ENCODE measurements around the gene FAM117A.

- TF ChIP-seq, protein P1, sequence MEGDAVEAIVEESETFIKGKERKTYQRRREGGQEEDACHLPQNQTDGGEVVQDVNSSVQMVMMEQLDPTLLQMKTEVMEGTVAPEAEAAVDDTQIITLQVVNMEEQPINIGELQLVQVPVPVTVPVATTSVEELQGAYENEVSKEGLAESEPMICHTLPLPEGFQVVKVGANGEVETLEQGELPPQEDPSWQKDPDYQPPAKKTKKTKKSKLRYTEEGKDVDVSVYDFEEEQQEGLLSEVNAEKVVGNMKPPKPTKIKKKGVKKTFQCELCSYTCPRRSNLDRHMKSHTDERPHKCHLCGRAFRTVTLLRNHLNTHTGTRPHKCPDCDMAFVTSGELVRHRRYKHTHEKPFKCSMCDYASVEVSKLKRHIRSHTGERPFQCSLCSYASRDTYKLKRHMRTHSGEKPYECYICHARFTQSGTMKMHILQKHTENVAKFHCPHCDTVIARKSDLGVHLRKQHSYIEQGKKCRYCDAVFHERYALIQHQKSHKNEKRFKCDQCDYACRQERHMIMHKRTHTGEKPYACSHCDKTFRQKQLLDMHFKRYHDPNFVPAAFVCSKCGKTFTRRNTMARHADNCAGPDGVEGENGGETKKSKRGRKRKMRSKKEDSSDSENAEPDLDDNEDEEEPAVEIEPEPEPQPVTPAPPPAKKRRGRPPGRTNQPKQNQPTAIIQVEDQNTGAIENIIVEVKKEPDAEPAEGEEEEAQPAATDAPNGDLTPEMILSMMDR (IDR thresholded peaks at IDR 0.05), result no peak
- no peak for TF ChIP-seq EZH2 (IDR thresholded peaks at IDR 0.05)
- TF ChIP-seq EZH2phosphoT487 (IDR thresholded peaks at IDR 0.05), result no peak
These were observed 24.1 kb upstream of the FAM117A start for GRCh38 chr17:49787884-49788477.
